B cell (primary cell): Measurements from ENCODE around the gene NME3. TPM values are rescaled to one million over a fixed set of nuclear protein-coding genes. Genes with fewer than 3 reads are reported as not detected.
"Not testable (repeated sequence)": the region's sequence is repeated elsewhere in the genome, so short reads cannot be mapped to it uniquely, and the experiment has no call there.

Source experiments
- ATAC-seq: fragments of 200-7000 bp; cut with Tn5 transposase; one replicate; pipeline ENCODE4 v1.10.0; 2021; ENCODE audit warnings: low read depth, mild to moderate bottlenecking, moderate number of reproducible peaks, moderate library complexity
- CTCF ChIA-PET: fragments of 350-600 bp; sonication (Branson Sonifier 250); formaldehyde crosslinking; loops from one replicate; lab custom pipeline; 2021; ENCODE audit warnings: antibody characterized with exemption, inconsistent platforms; lab: Charles Lee
- POLR2A ChIA-PET: fragments of 350-600 bp; sonication (Branson Sonifier 250); formaldehyde crosslinking; loops from one replicate; lab custom pipeline; 2021; ENCODE audit warnings: antibody characterized with exemption; lab: Charles Lee
- DNase-seq: peaks from one replicate; pipeline ENCODE4 v3.0.0; 2013
- H2AFZ ChIP-seq: 2 replicates; pipeline ENCODE4 v1.6.1; 2012; ENCODE audit warnings: mild to moderate bottlenecking, low read depth, low read length; ENCODE audit not compliant: insufficient read depth, poor library complexity, severe bottlenecking
- H3K27ac ChIP-seq, 2 donors: 1 replicate in 1 of 2; 2 replicates in 1 of 2; pipeline ENCODE4 v1.5.1; 2012 to 2013; ENCODE audit warnings: low read length in 2 of 2, mild to moderate bottlenecking in 2 of 2, moderate library complexity in 1 of 2
- H3K27me3 ChIP-seq, 4 experiments: fragments of 200-600 bp in 1 of 4; sonication (generic) in 1 of 4; replicated peaks in 1 of 4; 1 replicate in 2 of 4; 2 replicates in 2 of 4; pipeline versions ENCODE4 v1.6.1 to v1.7.0; 2013 to 2016; ENCODE audit warnings: low read length in 3 of 4, mild to moderate bottlenecking in 2 of 4, mixed read lengths in 1 of 4, moderate library complexity in 1 of 4; ENCODE audit not compliant: insufficient read depth in 4 of 4, control insufficient read depth in 3 of 4; ENCODE audit errors: control extremely low read depth in 1 of 4
- H3K36me3 ChIP-seq, 2 experiments: replicated peaks in 1 of 2; 1 replicate in 1 of 2; 2 replicates in 1 of 2; pipeline versions ENCODE4 v1.6.1 to v1.7.1; 2013; ENCODE audit warnings: low read length in 1 of 2; ENCODE audit not compliant: insufficient read depth in 2 of 2, control insufficient read depth in 1 of 2; ENCODE audit errors: control extremely low read depth in 1 of 2, extremely low read depth in 1 of 2
- H3K4me1 ChIP-seq, 2 donors: fragments of 200-600 bp in 1 of 2; sonication (generic) in 1 of 2; 1 replicate in 1 of 2; 2 replicates in 1 of 2; pipeline versions ENCODE4 v1.5.1 to v1.6.1; 2013 to 2017; ENCODE audit warnings: low read length in 2 of 2; ENCODE audit not compliant: control insufficient read depth in 2 of 2, insufficient read depth in 2 of 2
- H3K4me2 ChIP-seq: replicated peaks from 2 replicates; pipeline ENCODE3; 2012; ENCODE audit warnings: mild to moderate bottlenecking, low read depth, low read length; ENCODE audit not compliant: poor library complexity, severe bottlenecking
- H3K4me3 ChIP-seq, 5 experiments: fragments of 200-600 bp in 1 of 5; sonication (generic) in 1 of 5; 1 replicate in 3 of 5; 2 replicates in 2 of 5; pipeline versions ENCODE4 v1.5.1 to v1.7.0; 2011 to 2016; ENCODE audit warnings: low read length in 4 of 5, mild to moderate bottlenecking in 4 of 5, low read depth in 2 of 5, control low read depth in 1 of 5, moderate library complexity in 1 of 5; ENCODE audit not compliant: insufficient read depth in 1 of 5; ENCODE audit errors: control extremely low read depth in 1 of 5, extremely low read depth in 1 of 5
- H3K79me2 ChIP-seq: fragments of 200-600 bp; sonication (generic); one replicate; pipeline ENCODE4 v1.6.0; 2016; ENCODE audit warnings: low read length; ENCODE audit not compliant: control insufficient read depth, insufficient read depth
- H3K9ac ChIP-seq: fragments of 200-600 bp; sonication (generic); 2 replicates; pipeline ENCODE4 v1.6.1; 2017; ENCODE audit warnings: mild to moderate bottlenecking, low read length, moderate library complexity
- H3K9me3 ChIP-seq, 3 donors: one replicate each; pipeline versions ENCODE4 v1.6.1 to v1.7.1; 2013; ENCODE audit warnings: low read length in 2 of 3; ENCODE audit not compliant: control insufficient read depth in 2 of 3, insufficient read depth in 1 of 3; ENCODE audit errors: control extremely low read depth in 1 of 3
- H4K20me1 ChIP-seq: 2 replicates; pipeline ENCODE4 v1.6.0; 2012; ENCODE audit warnings: mild to moderate bottlenecking, low read length; ENCODE audit not compliant: insufficient read depth, control insufficient read depth, poor library complexity, severe bottlenecking
- H3K27ac Mint-ChIP-seq: one replicate; pipeline ENCODE4 v1.8.0; 2021; ENCODE audit warnings: mixed read lengths
- H3K27me3 Mint-ChIP-seq: one replicate; pipeline ENCODE4 v1.8.0; 2021; ENCODE audit warnings: mixed read lengths
- H3K4me1 Mint-ChIP-seq: one replicate; pipeline ENCODE4 v1.8.0; 2021; ENCODE audit warnings: mixed read lengths
- H3K4me3 Mint-ChIP-seq: one replicate; pipeline ENCODE4 v1.8.0; 2021; ENCODE audit warnings: mixed read lengths
- H3K9me3 Mint-ChIP-seq: one replicate; pipeline ENCODE4 v1.8.0; 2022; ENCODE audit warnings: mixed read lengths; ENCODE audit not compliant: insufficient read depth
- CTCF ChIP-seq: fragments of 200-600 bp; IDR thresholded peaks from one replicate; pipeline ENCODE4 v1.8.0; 2022; ENCODE audit warnings: antibody characterized with exemption, mild to moderate bottlenecking
- EZH2 ChIP-seq: IDR thresholded peaks from 2 replicates; pipeline ENCODE4 v1.6.1; 2012; ENCODE audit warnings: borderline replicate concordance, low read depth, mild to moderate bottlenecking, moderate library complexity, low read length; ENCODE audit not compliant: insufficient read depth, poor library complexity, severe bottlenecking
- WGBS: methylation state at CpG from one replicate; pipeline ENCODE4 v1.1.5; 2013; ENCODE audit warnings: missing lambda C conversion rate; ENCODE audit not compliant: insufficient coverage; 5-methylcytosine and 5-hydroxymethylcytosine counted together
- intact Hi-C: fragments of 100-400 bp; cut with micrococcal nuclease; formaldehyde crosslinking; loops from one replicate; pipeline ENCODE4 v1.10.0; 2022
- polyA plus RNA-seq: library from polyadenylated mRNA; depleted of rRNA; stranded (reverse); fragments of >200 nt; gene quantifications from 2 replicates; pipeline ENCODE4 v1.2.3, GENCODE V29; 2012
- total RNA-seq, 2 donors: library from RNA; stranded (reverse); fragments of 120-200 nt in 1 of 2; gene quantifications; 1 replicate in 1 of 2; 2 replicates in 1 of 2; pipeline versions ENCODE4 v1.2.3 to v1.2.4, GENCODE V29; 2013 to 2022

The NME3 gene
- total and polyA plus RNA-seq, 2 donors (not counting 1 experiment from before 2014, with no cell fraction given), result 63.2 to 150 TPM

DNA sequence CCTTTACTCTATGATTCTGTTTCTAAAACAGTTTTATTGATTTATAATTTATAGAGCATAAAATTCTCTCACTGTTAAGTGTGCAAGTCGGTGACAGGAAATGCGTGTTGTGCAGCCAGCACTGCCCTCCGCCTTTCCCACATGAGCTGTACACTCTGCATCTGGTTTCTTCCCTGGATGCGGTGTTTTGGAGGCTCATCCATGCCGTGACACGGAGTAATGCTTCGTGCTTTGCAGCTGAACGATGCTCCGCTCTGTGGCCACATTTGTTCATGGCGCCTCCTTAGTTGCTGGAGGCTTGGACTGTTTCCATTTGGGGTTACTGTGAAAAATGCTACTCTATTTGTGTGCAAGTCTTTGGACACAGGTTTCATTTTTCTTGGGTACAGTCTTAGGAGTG, 29.4 kb upstream of the NME3 start:
- DNase-seq, result no peak
- H3K36me3 ChIP-seq, result no peaks in the 10 kb centered on the region

GRCh38 chr16:1799263-1799662, 27.9 kb upstream of the NME3 start:
- H3K27ac Mint-ChIP-seq, H3K4me3 Mint-ChIP-seq, H3K79me2 ChIP-seq, ATAC-seq, H3K9ac ChIP-seq, H3K27ac ChIP-seq, H3K4me3 ChIP-seq, H3K9me3 Mint-ChIP-seq, H2AFZ ChIP-seq, DNase-seq, H3K4me1 ChIP-seq, intact Hi-C loops, H3K27me3 Mint-ChIP-seq, H3K4me2 ChIP-seq, H3K27me3 ChIP-seq, POLR2A ChIA-PET, H3K36me3 ChIP-seq, CTCF ChIA-PET, H3K4me1 Mint-ChIP-seq, H4K20me1 ChIP-seq: not testable (repeated sequence)
- peaks cover 0 to 35% (median 10%) of the 10 kb centered on the region in 3 donors for H3K9me3 ChIP-seq
- WGBS, result 100% methylated on average over 1 of the region's 5 CpGs

More for the DNA sequence above, 29.4 kb upstream of the NME3 start:
- no peak overlapping the region for H3K27ac ChIP-seq
- no peak overlapping the region for H2AFZ ChIP-seq
- no peak overlapping the region for H3K4me3 ChIP-seq
- TF ChIP-seq EZH2 (no peak), CTCF (no peak)
- WGBS, result 93% methylated on average over 10 of the region's 10 CpGs
- CTCF ChIA-PET, result no interaction called here
- no peak overlapping the region for H3K4me2 ChIP-seq
- intact Hi-C loops, result no loop called here
- Mint-ChIP-seq H3K27me3 (no peaks in the 10 kb centered on the region), H3K4me3 (no peak overlapping the region), H3K9me3 (peaks cover 6% of the 10 kb centered on the region), H3K4me1 (no peaks in the 10 kb centered on the region), H3K27ac (no peak overlapping the region)
- no peak overlapping the region for H3K9ac ChIP-seq
- peaks cover 0 to 35% (median 10%) of the 10 kb centered on the region in 3 donors for H3K9me3 ChIP-seq
- no peaks in the 10 kb centered on the region for H3K27me3 ChIP-seq
- no peak for ATAC-seq
- H4K20me1 ChIP-seq, result no peaks in the 10 kb centered on the region
- H3K4me1 ChIP-seq, result no peaks in the 10 kb centered on the region
- POLR2A ChIA-PET, result no interaction called here
- no peaks in the 10 kb centered on the region for H3K79me2 ChIP-seq
